Measurements from ENCODE around the gene ZP3. TPM values are rescaled to one million over a fixed set of nuclear protein-coding genes. Genes with fewer than 3 reads are reported as not detected.
A peak's percentile ranks its signal among the peaks of the same experiment; 100 is the strongest.
"Not testable (repeated sequence)": the region's sequence is repeated elsewhere in the genome, so short reads cannot be mapped to it uniquely, and the experiment has no call there.

Gene ZP3
- total and polyA plus RNA-seq, 7 donors: 0.23 to 12.3 (median 0.74) TPM; not detected in 1

- intact Hi-C loops (cut with DNase I): no loop called here
Measured at GRCh38 chr7:76396864-76397263, 27.9 kb upstream of the ZP3 start.

GRCh38 chr7:76397409-76398183, 27.2 kb upstream of the ZP3 start:
- Histone ChIP-seq H3K36me3 (ENCODE audit: insufficient read depth in 1 of 2, low read depth in 1 of 2) (no peaks in the 10 kb centered on the region), H3K4me3 (peak overlapping the region; percentile 64), H3K4me1 (peaks cover 3% of the 10 kb centered on the region), H3K27me3 (ENCODE audit: insufficient read depth in 3 of 3, low read length in 2 of 3) (no peaks in the 10 kb centered on the region), H3K9me3 (no peaks in the 10 kb centered on the region), H3K27ac (no peak overlapping the region)
- no peak for TF ChIP-seq CTCF (IDR thresholded peaks at IDR 0.05)
- intact Hi-C loops (cut with DNase I): no loop called here
- ATAC-seq: peak; percentile 44 to 64 (median 50)
- 16 to 22% (median 18%) methylated on average over 41 to 45 of the region's 45 CpGs for WGBS, 3 donors
- peak; percentile 85 to 89 for DNase-seq

More at GRCh38 chr7:76396864-76397263, 27.9 kb upstream of the ZP3 start:
- Histone ChIP-seq H3K36me3 (ENCODE audit: insufficient read depth in 1 of 2, low read depth in 1 of 2) (no peaks in the 10 kb centered on the region), H3K4me3 (peak overlapping the region; percentile 64), H3K9me3 (no peaks in the 10 kb centered on the region), H3K27ac (no peak overlapping the region), H3K4me1 (peaks cover 5% of the 10 kb centered on the region), H3K27me3 (ENCODE audit: insufficient read depth in 3 of 3, low read length in 2 of 3) (no peaks in the 10 kb centered on the region)
- ATAC-seq (no peak), DNase-seq (no peak)
- TF ChIP-seq CTCF (IDR thresholded peaks at IDR 0.05): no peak
- WGBS, 3 donors: 48 to 59% (median 52%) methylated on average over 8 of the region's 8 CpGs

GRCh38 chr7:76400248-76400647, 24.5 kb upstream of the ZP3 start:
- Histone ChIP-seq H3K36me3 (ENCODE audit: insufficient read depth in 1 of 2, low read depth in 1 of 2) (no peaks in the 10 kb centered on the region), H3K4me3 (no peak overlapping the region), H3K27ac (no peak overlapping the region), H3K9me3 (no peaks in the 10 kb centered on the region), H3K27me3 (ENCODE audit: insufficient read depth in 3 of 3, low read length in 2 of 3) (no peaks in the 10 kb centered on the region), H3K4me1 (no peaks in the 10 kb centered on the region)
- intact Hi-C loops (cut with DNase I): no loop called here
- TF ChIP-seq CTCF (IDR thresholded peaks at IDR 0.05): no peak
- ATAC-seq (no peak), DNase-seq (no peak)
- WGBS, 3 donors: 79 to 86% (median 85%) methylated on average over 23 of the region's 23 CpGs

GRCh38 chr7:76403097-76403496, 21.7 kb upstream of the ZP3 start:
- H3K27ac ChIP-seq; H3K36me3 ChIP-seq (ENCODE audit: insufficient read depth in 1 of 2, low read depth in 1 of 2); H3K27me3 ChIP-seq (ENCODE audit: insufficient read depth in 3 of 3, low read length in 2 of 3); H3K4me3 ChIP-seq; H3K4me1 ChIP-seq; intact Hi-C loops (cut with DNase I); ATAC-seq; H3K9me3 ChIP-seq; DNase-seq: not testable (repeated sequence)
- WGBS, 3 donors: 82 to 85% (median 82%) methylated on average over 8 of the region's 8 CpGs

GRCh38 chr7:76403780-76404494, 20.8 kb upstream of the ZP3 start:
- ATAC-seq (peak in 1 of 4 donors; percentile 47), DNase-seq (no peak)
- no peaks in the 10 kb centered on the region for H3K36me3 ChIP-seq (ENCODE audit: insufficient read depth in 1 of 2, low read depth in 1 of 2)
- 88 to 90% (median 90%) methylated on average over 10 of the region's 10 CpGs for WGBS, 3 donors
- no peaks in the 10 kb centered on the region for H3K4me1 ChIP-seq
- no peak overlapping the region for H3K27ac ChIP-seq
- H3K9me3 ChIP-seq: no peaks in the 10 kb centered on the region
- H3K4me3 ChIP-seq: no peak overlapping the region
- intact Hi-C loops (cut with DNase I): no loop called here
- no peaks in the 10 kb centered on the region for H3K27me3 ChIP-seq (ENCODE audit: insufficient read depth in 3 of 3, low read length in 2 of 3)
- no peak for TF ChIP-seq CTCF (IDR thresholded peaks at IDR 0.05)
